PC-3 (cell line): ENCODE measurements around the gene SLC35A5. TPM values are rescaled to one million over a fixed set of nuclear protein-coding genes. Genes with fewer than 3 reads are reported as not detected.

Experiments
- ATAC-seq: fragments of 200-7000 bp; cut with Tn5 transposase; 2 replicates; pipeline ENCODE4 v1.9.1; 2020; ENCODE audit warnings: mild to moderate bottlenecking, moderate library complexity
- BruUV-seq: library from RNA; stranded (reverse); fragments of 400-500 nt; replicated peaks from 2 replicates; lab custom pipeline; 2021; lab: Mats Ljungman, UMichigan
- CTCF ChIA-PET: fragments of 300-600 bp; sonication (Branson Sonifier 250); formaldehyde crosslinking; loops from one replicate; lab custom pipeline; 2022; ENCODE audit warnings: antibody characterized with exemption; lab: Charles Lee
- POLR2A ChIA-PET: fragments of 300-600 bp; sonication (Branson Sonifier 250); formaldehyde crosslinking; loops from one replicate; lab custom pipeline; 2022; ENCODE audit warnings: antibody characterized with exemption; ENCODE audit not compliant: unreplicated experiment; lab: Charles Lee
- DNase-seq: peaks from one replicate; pipeline ENCODE4 v3.0.0-alpha.2; 2015
- H2AFZ ChIP-seq: fragments of 300-600 bp; sonication (generic); 2 replicates; pipeline ENCODE4 v1.6.0; 2016; ENCODE audit warnings: antibody characterized with exemption, low read length
- H3F3A ChIP-seq: fragments of 300-600 bp; sonication (generic); one replicate; pipeline ENCODE4 v1.6.0; 2017; ENCODE audit warnings: antibody characterized with exemption, low read length, control low read depth, mild to moderate bottlenecking; ENCODE audit not compliant: unreplicated experiment
- H3K27ac ChIP-seq: fragments of 300-600 bp; sonication (generic); 2 replicates; pipeline ENCODE4 v1.5.1; 2016; ENCODE audit warnings: mild to moderate bottlenecking, low read length
- H3K27me3 ChIP-seq: fragments of 300-600 bp; sonication (generic); 2 replicates; pipeline ENCODE4 v1.6.1; 2016; ENCODE audit warnings: low read length, mixed read lengths
- H3K36me3 ChIP-seq: fragments of 300-600 bp; sonication (generic); 2 replicates; pipeline ENCODE4 v1.6.1; 2016; ENCODE audit warnings: low read depth, mixed run types, low read length, mixed read lengths
- H3K4me1 ChIP-seq: fragments of 300-600 bp; sonication (generic); 2 replicates; pipeline ENCODE4 v1.5.1; 2016; ENCODE audit warnings: low read length; ENCODE audit not compliant: insufficient read depth
- H3K4me2 ChIP-seq: fragments of 300-600 bp; sonication (generic); 2 replicates; pipeline ENCODE4 v1.6.0; 2016; ENCODE audit warnings: low read length
- H3K4me3 ChIP-seq: fragments of 300-600 bp; sonication (generic); 2 replicates; pipeline ENCODE4 v1.5.1; 2016; ENCODE audit warnings: mild to moderate bottlenecking, low read length, mixed read lengths
- H3K79me2 ChIP-seq: fragments of 300-600 bp; sonication (generic); 2 replicates; pipeline ENCODE4 v1.6.1; 2017; ENCODE audit warnings: low read length, mixed read lengths
- H3K9ac ChIP-seq: fragments of 300-600 bp; sonication (generic); 2 replicates; pipeline ENCODE4 v1.6.0; 2016; ENCODE audit warnings: mild to moderate bottlenecking, low read length
- H3K9me2 ChIP-seq: fragments of 300-600 bp; sonication (generic); replicated peaks from 2 replicates; pipeline ENCODE4 v1.6.1; 2016; ENCODE audit warnings: mixed run types, low read length, mixed read lengths
- H3K9me3 ChIP-seq: fragments of 300-600 bp; sonication (generic); 2 replicates; pipeline ENCODE4 v1.6.1; 2016; ENCODE audit warnings: low read length, mixed read lengths
- H4K20me1 ChIP-seq: fragments of 300-600 bp; sonication (generic); 2 replicates; pipeline ENCODE4 v1.6.1; 2016; ENCODE audit warnings: low read length, mixed read lengths
- CTCF ChIP-seq: fragments of 300-600 bp; sonication (generic); conservative IDR thresholded peaks from 2 replicates; pipeline ENCODE4 v1.5.1; 2017; ENCODE audit warnings: antibody characterized with exemption, low read depth, mild to moderate bottlenecking, low read length
- EZH2 ChIP-seq: fragments of 300-600 bp; sonication (generic); IDR thresholded peaks from one replicate; pipeline ENCODE4 v1.6.1; 2017; ENCODE audit warnings: antibody characterized with exemption, mild to moderate bottlenecking, low read length; ENCODE audit not compliant: unreplicated experiment
- EZH2phosphoT487 ChIP-seq: fragments of 300-600 bp; sonication (generic); IDR thresholded peaks from 2 replicates; pipeline ENCODE4 v1.6.1; 2018; ENCODE audit warnings: mild to moderate bottlenecking, antibody characterized with exemption, low read length, borderline replicate concordance
- intact Hi-C: fragments of 100-400 bp; cut with micrococcal nuclease; formaldehyde crosslinking; loops from 2 replicates; pipeline ENCODE4 v1.9.0; 2023
- total RNA-seq: library from RNA; depleted of rRNA; stranded (reverse); fragments of >200 nt; gene quantifications from 2 replicates; pipeline ENCODE4 v1.2.3, GENCODE V29; 2014

SLC35A5 gene
- total RNA-seq, 1 experiment from 2014 or later, result 17.7 TPM

DNA sequence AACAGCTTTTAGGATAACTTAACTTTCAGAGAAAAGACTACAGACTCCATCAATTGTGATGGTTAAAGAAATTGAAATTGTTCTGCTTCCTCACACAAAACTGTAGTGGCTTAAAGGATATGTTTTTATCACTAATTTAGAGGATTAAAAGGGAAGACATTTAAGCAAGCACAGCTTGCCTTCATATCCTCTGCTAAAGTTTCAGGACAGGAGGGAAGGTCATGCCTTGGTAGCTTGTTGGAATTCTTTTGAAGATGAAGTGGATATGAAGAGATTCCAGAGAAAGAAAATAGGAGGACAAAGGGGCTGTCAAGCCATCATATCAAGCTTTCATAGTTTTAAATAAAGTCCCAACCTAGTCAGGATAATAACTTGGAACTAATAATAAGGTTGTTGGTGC lies 46.0 kb downstream of the SLC35A5 start:
- Histone ChIP-seq H3K9me3 (no peaks in the 10 kb centered on the region), H3K36me3 (no peaks in the 10 kb centered on the region), H3K4me2 (no peak overlapping the region), H3K27ac (no peak overlapping the region), H3K79me2 (no peaks in the 10 kb centered on the region), H3K4me1 (peaks cover 19% of the 10 kb centered on the region), H3K9ac (no peak overlapping the region), H3K9me2 (no peaks in the 10 kb centered on the region), H3K4me3 (no peak overlapping the region), H2AFZ (no peak overlapping the region), H4K20me1 (no peaks in the 10 kb centered on the region), H3F3A (no peaks in the 10 kb centered on the region), H3K27me3 (no peaks in the 10 kb centered on the region)
- POLR2A ChIA-PET, result no interaction called here
- no peak for ATAC-seq
- CTCF ChIA-PET, result interaction anchor here (0.6 kb wide), 2 partner anchors 39 to 466 kb away, joined by 3 read pairs; no protein-coding TSS in a partner anchor
- intact Hi-C loops, result no loop called here
- TF ChIP-seq EZH2phosphoT487 (no peak), EZH2 (no peak), CTCF (no peak)
- BruUV-seq, result no TSS peak
- no peak for DNase-seq

DNA sequence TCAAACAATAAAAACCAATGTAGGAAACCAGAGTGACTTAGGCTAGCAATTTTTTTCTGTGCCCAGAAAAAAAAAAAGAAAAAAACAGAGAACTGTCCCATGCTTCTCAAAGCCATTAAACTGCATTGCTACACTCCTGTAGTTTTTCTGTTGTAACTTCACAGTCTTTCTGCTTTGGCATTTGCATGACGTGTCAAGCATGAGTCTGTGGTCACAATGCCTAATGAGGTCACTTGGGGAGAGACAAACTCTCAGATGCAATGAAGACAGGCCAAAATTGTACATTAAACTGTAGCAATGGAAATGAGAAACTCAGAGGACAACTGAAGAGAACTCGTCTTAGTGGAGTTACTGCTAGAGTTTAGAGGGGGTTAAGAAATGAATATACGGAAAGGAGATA lies 48.3 kb downstream of the SLC35A5 start:
- ATAC-seq, result no peak
- Histone ChIP-seq H4K20me1 (no peaks in the 10 kb centered on the region), H3K4me1 (peaks cover 4% of the 10 kb centered on the region; the same call in 1 of the 2 replicates), H3K9me2 (no peaks in the 10 kb centered on the region), H2AFZ (no peak overlapping the region), H3K27me3 (no peaks in the 10 kb centered on the region), H3K9ac (no peak overlapping the region), H3F3A (no peaks in the 10 kb centered on the region), H3K4me2 (no peak overlapping the region), H3K4me3 (no peak overlapping the region), H3K9me3 (no peaks in the 10 kb centered on the region), H3K27ac (no peak overlapping the region), H3K79me2 (no peaks in the 10 kb centered on the region), H3K36me3 (no peaks in the 10 kb centered on the region)
- DNase-seq, result no peak
- ChIA-PET CTCF (no interaction called here), POLR2A (no interaction called here)
- intact Hi-C loops, result no loop called here
- no peak for TF ChIP-seq EZH2phosphoT487
- no peak for TF ChIP-seq EZH2
- no peak for TF ChIP-seq CTCF
- no TSS peak for BruUV-seq

- no peak overlapping the region for H2AFZ ChIP-seq
- H3K4me2 ChIP-seq, result no peak overlapping the region
- H3K9me3 ChIP-seq, result no peaks in the 10 kb centered on the region
- no peaks in the 10 kb centered on the region for H4K20me1 ChIP-seq
- DNase-seq (no peak), ATAC-seq (no peak)
- 0 out of 2 replicates have a peak, but pooled peaks cover 1% of the 10 kb centered on the region for H3K4me1 ChIP-seq
- H3K79me2 ChIP-seq, result no peaks in the 10 kb centered on the region
- no TSS peak for BruUV-seq
- H3K27ac ChIP-seq, result no peak overlapping the region
- ChIA-PET CTCF (no interaction called here), POLR2A (no interaction called here)
- no peaks in the 10 kb centered on the region for H3K9me2 ChIP-seq
- no peaks in the 10 kb centered on the region for H3K36me3 ChIP-seq
- H3K9ac ChIP-seq, result no peak overlapping the region
- H3F3A ChIP-seq, result no peaks in the 10 kb centered on the region
- no peak overlapping the region for H3K4me3 ChIP-seq
- TF ChIP-seq EZH2 (no peak), EZH2phosphoT487 (no peak), CTCF (no peak)
- intact Hi-C loops, result no loop called here
- H3K27me3 ChIP-seq, result no peaks in the 10 kb centered on the region
Measured at GRCh38 chr3:112611752-112612515, 50.1 kb downstream of the SLC35A5 start.
